HFFc6 (cell line): ENCODE data around the gene CERS6. TPM values are rescaled to one million over a fixed set of nuclear protein-coding genes. Genes with fewer than 3 reads are reported as not detected.

Experiments used
- DNase-seq: peaks from one replicate; pipeline ENCODE4 v3.0.0-alpha.2; 2018
- H3K27ac Mint-ChIP-seq: 2 replicates; pipeline ENCODE4 v1.8.0; 2020; ENCODE audit warnings: mild to moderate bottlenecking, mixed read lengths
- H3K27me3 Mint-ChIP-seq: 2 replicates; pipeline ENCODE4 v1.8.0; 2021; ENCODE audit warnings: mild to moderate bottlenecking, moderate library complexity, mixed read lengths; ENCODE audit not compliant: insufficient read depth
- H3K36me3 Mint-ChIP-seq: 2 replicates; pipeline ENCODE4 v1.8.0; 2021; ENCODE audit warnings: low read depth, mixed read lengths
- H3K4me1 Mint-ChIP-seq: 2 replicates; pipeline ENCODE4 v1.8.0; 2020; ENCODE audit warnings: low read depth, mixed read lengths
- H3K4me3 Mint-ChIP-seq: 2 replicates; pipeline ENCODE4 v1.8.0; 2020; ENCODE audit warnings: mild to moderate bottlenecking, moderate library complexity, mixed read lengths
- H3K9me3 Mint-ChIP-seq: 2 replicates; pipeline ENCODE4 v1.8.0; 2020; ENCODE audit warnings: mild to moderate bottlenecking, mixed read lengths
- CTCF ChIP-seq: fragments of 200-600 bp; sonication (generic); IDR thresholded peaks from 2 replicates; pipeline ENCODE4 v1.5.0; 2021; ENCODE audit warnings: antibody characterized with exemption, mild to moderate bottlenecking
- total RNA-seq, 6 experiments: library from RNA; stranded (reverse); fragmentation: NEBNext Ultra II Directional; extraction: Animal tissue kit (Norgen Biotek cat#: 25700); gene quantifications; 2 replicates in 1 of 6; 3 replicates in 5 of 6; pipeline ENCODE4 v1.2.3, GENCODE V29; 2021

The CERS6 gene
- total RNA-seq, 6 experiments from 2014 or later = 6.2 to 9.9 (median 7.5) TPM

- Mint-ChIP-seq H3K27me3 (no peaks in the 10 kb centered on the region), H3K4me1 (peaks cover 13% of the 10 kb centered on the region), H3K4me3 (no peak overlapping the region), H3K27ac (no peak overlapping the region), H3K9me3 (no peaks in the 10 kb centered on the region), H3K36me3 (no peaks in the 10 kb centered on the region)
- no peak for TF ChIP-seq CTCF
- no peak for DNase-seq
These were observed 229.0 kb downstream of the CERS6 start for GRCh38 chr2:168684921-168685599.

GRCh38 chr2:168685600-168686451, 229.8 kb downstream of the CERS6 start:
- Mint-ChIP-seq H3K4me1 (peaks cover 13% of the 10 kb centered on the region), H3K27me3 (no peaks in the 10 kb centered on the region), H3K27ac (no peak overlapping the region), H3K4me3 (no peak overlapping the region), H3K36me3 (no peaks in the 10 kb centered on the region), H3K9me3 (no peaks in the 10 kb centered on the region)
- TF ChIP-seq CTCF = no peak
- no peak for DNase-seq

GRCh38 chr2:168686452-168687191, 230.6 kb downstream of the CERS6 start:
- Mint-ChIP-seq H3K4me3 (no peak overlapping the region), H3K4me1 (peaks cover 13% of the 10 kb centered on the region), H3K27me3 (no peaks in the 10 kb centered on the region), H3K27ac (no peak overlapping the region), H3K9me3 (no peaks in the 10 kb centered on the region), H3K36me3 (no peaks in the 10 kb centered on the region)
- TF ChIP-seq CTCF = no peak
- no peak for DNase-seq

- H3K4me3 Mint-ChIP-seq = no peak overlapping the region
- no peak overlapping the region for H3K27ac Mint-ChIP-seq
- peaks cover 13% of the 10 kb centered on the region for H3K4me1 Mint-ChIP-seq
- peak; percentile 62 for TF ChIP-seq CTCF
- H3K9me3 Mint-ChIP-seq = no peaks in the 10 kb centered on the region
- H3K36me3 Mint-ChIP-seq = no peaks in the 10 kb centered on the region
- H3K27me3 Mint-ChIP-seq = no peaks in the 10 kb centered on the region
- peak; percentile 18 for DNase-seq
These were observed 231.2 kb downstream of the CERS6 start for GRCh38 chr2:168687314-168687713.

- no peaks in the 10 kb centered on the region for H3K27me3 Mint-ChIP-seq
- TF ChIP-seq CTCF = no peak
- H3K4me3 Mint-ChIP-seq = no peak overlapping the region
- H3K27ac Mint-ChIP-seq = no peak overlapping the region
- no peaks in the 10 kb centered on the region for H3K36me3 Mint-ChIP-seq
- no peak for DNase-seq
- no peaks in the 10 kb centered on the region for H3K9me3 Mint-ChIP-seq
- H3K4me1 Mint-ChIP-seq = peaks cover 13% of the 10 kb centered on the region
These were observed 234.4 kb downstream of the CERS6 start for GRCh38 chr2:168690381-168690885.
